ENCODE measurements around the gene BACE1-AS.

The BACE1-AS gene

DNA sequence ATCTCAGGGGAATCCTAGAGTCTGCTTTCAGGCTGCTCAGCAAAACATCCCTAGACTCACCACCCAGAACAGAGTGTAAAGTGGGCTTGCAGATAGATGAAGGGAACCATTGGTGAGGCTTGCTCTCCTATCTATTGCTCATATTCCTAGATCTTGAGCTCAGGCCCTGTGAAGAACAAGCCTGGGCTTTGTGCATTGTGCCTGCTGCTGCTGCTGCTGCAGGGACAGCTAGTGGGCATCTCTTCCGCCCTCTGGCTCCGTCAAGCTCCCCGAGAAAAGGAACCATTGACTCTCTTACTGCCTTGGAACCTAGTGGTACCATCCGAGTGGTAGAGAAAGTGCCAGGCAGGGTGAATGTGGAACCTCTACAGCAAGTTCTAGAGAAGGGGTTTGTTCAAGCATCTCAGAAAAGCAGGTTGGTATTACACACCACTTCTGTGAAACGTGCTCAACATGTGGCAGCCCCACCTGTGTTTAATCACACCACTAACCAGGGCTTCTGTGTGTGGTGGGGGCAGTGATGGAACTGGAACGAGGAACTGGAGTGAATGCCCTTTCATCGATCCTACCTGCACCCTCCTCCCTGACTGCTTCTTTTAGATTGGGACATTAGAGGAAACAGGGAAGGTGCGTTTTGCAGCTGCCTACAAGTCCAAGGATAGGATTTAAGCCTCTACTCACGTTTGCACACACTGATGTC, 4.4 kb downstream of the BACE1-AS start:
- no peak for TF ChIP-seq EZH2 (optimal IDR thresholded peaks at IDR 0.05; ENCODE audit: low read depth, low read length)
- TF ChIP-seq CTCF (IDR thresholded peaks at IDR 0.05; ENCODE audit: low read length) = no peak
- TF ChIP-seq EZH2phosphoT487 (IDR thresholded peaks at IDR 0.05; ENCODE audit: low read length) = no peak
- no peak overlapping the region for H3K4me3 ChIP-seq (ENCODE audit: low read length)

GRCh38 chr11:117296881-117297280, 5.7 kb downstream of the BACE1-AS start:
- H3K9ac ChIP-seq (ENCODE audit: low read length) = no peak overlapping the region
- H3K27ac ChIP-seq (ENCODE audit: low read length) = no peak overlapping the region
- no peak for DNase-seq
- H3K4me1 ChIP-seq (ENCODE audit: low read length) = no peaks in the 10 kb centered on the region
- H3K4me3 ChIP-seq (ENCODE audit: low read length) = no peak overlapping the region
- no peak overlapping the region for H3K4me2 ChIP-seq (ENCODE audit: low read depth, low read length)
- no peak overlapping the region for H2AFZ ChIP-seq (ENCODE audit: low read length)
- H3K27me3 ChIP-seq (replicated peaks; ENCODE audit: insufficient read depth, low read length) = no peaks in the 10 kb centered on the region
- H3K36me3 ChIP-seq (replicated peaks; ENCODE audit: insufficient read depth, low read length) = no peaks in the 10 kb centered on the region
- H3K79me2 ChIP-seq (ENCODE audit: low read length) = no peaks in the 10 kb centered on the region
- H3K9me2 ChIP-seq (replicated peaks; ENCODE audit: insufficient read depth, low read length) = no peaks in the 10 kb centered on the region
- H3F3A ChIP-seq (ENCODE audit: insufficient read depth, low read length) = no peaks in the 10 kb centered on the region
- TF ChIP-seq CTCF (IDR thresholded peaks at IDR 0.05; ENCODE audit: low read length) (no peak), EZH2 (optimal IDR thresholded peaks at IDR 0.05; ENCODE audit: low read depth, low read length) (no peak), EZH2phosphoT487 (IDR thresholded peaks at IDR 0.05; ENCODE audit: low read length) (no peak)
- no peaks in the 10 kb centered on the region for H4K20me1 ChIP-seq (ENCODE audit: insufficient read depth, low read length)
- H3K9me3 ChIP-seq (replicated peaks; ENCODE audit: insufficient read depth, low read length) = no peaks in the 10 kb centered on the region

More for the DNA sequence above, 4.4 kb downstream of the BACE1-AS start:
- Histone ChIP-seq H3K4me1 (ENCODE audit: low read length) (no peaks in the 10 kb centered on the region), H3F3A (ENCODE audit: insufficient read depth, low read length) (no peaks in the 10 kb centered on the region), H3K9me3 (replicated peaks; ENCODE audit: insufficient read depth, low read length) (no peaks in the 10 kb centered on the region), H4K20me1 (ENCODE audit: insufficient read depth, low read length) (no peaks in the 10 kb centered on the region), H2AFZ (ENCODE audit: low read length) (no peak overlapping the region), H3K27me3 (replicated peaks; ENCODE audit: insufficient read depth, low read length) (no peaks in the 10 kb centered on the region), H3K79me2 (ENCODE audit: low read length) (no peaks in the 10 kb centered on the region), H3K9me2 (replicated peaks; ENCODE audit: insufficient read depth, low read length) (no peaks in the 10 kb centered on the region), H3K4me2 (ENCODE audit: low read depth, low read length) (no peak overlapping the region), H3K36me3 (replicated peaks; ENCODE audit: insufficient read depth, low read length) (no peaks in the 10 kb centered on the region), H3K27ac (ENCODE audit: low read length) (no peak overlapping the region), H3K9ac (ENCODE audit: low read length) (no peak overlapping the region)
- DNase-seq = no peak

GRCh38 chr11:117298195-117298594, 7.0 kb downstream of the BACE1-AS start:
- Histone ChIP-seq H3K9ac (ENCODE audit: low read length) (no peak overlapping the region), H4K20me1 (ENCODE audit: insufficient read depth, low read length) (no peaks in the 10 kb centered on the region), H3F3A (ENCODE audit: insufficient read depth, low read length) (no peaks in the 10 kb centered on the region), H3K9me2 (replicated peaks; ENCODE audit: insufficient read depth, low read length) (no peaks in the 10 kb centered on the region), H3K4me1 (ENCODE audit: low read length) (no peaks in the 10 kb centered on the region), H2AFZ (ENCODE audit: low read length) (no peak overlapping the region), H3K27ac (ENCODE audit: low read length) (no peak overlapping the region), H3K36me3 (replicated peaks; ENCODE audit: insufficient read depth, low read length) (no peaks in the 10 kb centered on the region), H3K9me3 (replicated peaks; ENCODE audit: insufficient read depth, low read length) (no peaks in the 10 kb centered on the region), H3K4me3 (ENCODE audit: low read length) (no peak overlapping the region), H3K4me2 (ENCODE audit: low read depth, low read length) (no peak overlapping the region), H3K27me3 (replicated peaks; ENCODE audit: insufficient read depth, low read length) (no peaks in the 10 kb centered on the region), H3K79me2 (ENCODE audit: low read length) (no peaks in the 10 kb centered on the region)
- no peak for TF ChIP-seq EZH2 (optimal IDR thresholded peaks at IDR 0.05; ENCODE audit: low read depth, low read length)
- TF ChIP-seq CTCF (IDR thresholded peaks at IDR 0.05; ENCODE audit: low read length) = no peak
- no peak for DNase-seq

All from MM.1S (cell line).